ENCODE data around the gene ZFR2. TPM values are rescaled to one million over a fixed set of nuclear protein-coding genes. Genes with fewer than 3 reads are reported as not detected.
"Not testable (repeated sequence)": the region's sequence is repeated elsewhere in the genome, so short reads cannot be mapped to it uniquely, and the experiment has no call there.

ZFR2 gene
- polyA plus RNA-seq, 2 of the 4 experiments (the other 2 are of a cell fraction): 0.14 to 0.30 TPM

DNA sequence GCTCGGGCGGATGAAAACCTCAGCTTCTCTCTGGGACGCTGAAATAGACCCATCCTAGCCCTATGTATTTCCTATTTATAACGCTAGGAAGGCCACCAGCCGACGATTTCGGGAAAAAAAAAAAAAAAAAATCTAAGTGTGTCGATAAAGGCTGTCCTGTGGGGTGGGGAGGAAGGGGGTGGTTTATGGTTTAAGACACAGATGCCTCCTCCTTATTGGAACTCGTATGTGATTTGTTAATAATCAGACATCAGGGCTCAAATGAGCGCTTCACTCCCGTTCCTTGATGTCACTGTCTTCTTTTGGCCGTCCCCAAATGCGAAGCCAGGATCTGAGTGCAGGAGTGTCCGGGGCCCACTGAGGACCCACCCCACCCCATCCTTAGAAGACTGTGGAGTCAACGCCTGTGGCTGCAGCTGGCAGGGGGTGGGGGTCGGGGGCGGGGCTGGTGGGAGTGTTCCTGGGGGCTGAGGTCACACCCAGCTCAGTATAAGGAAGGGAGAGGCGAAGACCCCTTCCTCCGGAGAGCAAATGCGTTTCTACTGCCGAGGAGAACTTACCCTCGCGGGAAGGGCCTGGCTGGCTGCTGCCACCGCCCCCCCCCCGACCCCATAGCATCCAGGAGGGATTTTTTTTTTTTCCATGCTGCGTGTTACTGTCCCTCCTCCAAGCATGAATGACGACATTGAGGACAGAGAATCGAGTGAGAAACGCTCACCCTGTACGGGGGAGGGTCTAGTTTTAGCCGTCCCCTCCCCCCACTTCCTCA, 12.6 kb upstream of the ZFR2 start (continued):
- no peak for TF ChIP-seq JUNB (IDR thresholded peaks at IDR 0.05)
- TF ChIP-seq NR3C1 (IDR thresholded peaks at IDR 0.05): no peak

DNA sequence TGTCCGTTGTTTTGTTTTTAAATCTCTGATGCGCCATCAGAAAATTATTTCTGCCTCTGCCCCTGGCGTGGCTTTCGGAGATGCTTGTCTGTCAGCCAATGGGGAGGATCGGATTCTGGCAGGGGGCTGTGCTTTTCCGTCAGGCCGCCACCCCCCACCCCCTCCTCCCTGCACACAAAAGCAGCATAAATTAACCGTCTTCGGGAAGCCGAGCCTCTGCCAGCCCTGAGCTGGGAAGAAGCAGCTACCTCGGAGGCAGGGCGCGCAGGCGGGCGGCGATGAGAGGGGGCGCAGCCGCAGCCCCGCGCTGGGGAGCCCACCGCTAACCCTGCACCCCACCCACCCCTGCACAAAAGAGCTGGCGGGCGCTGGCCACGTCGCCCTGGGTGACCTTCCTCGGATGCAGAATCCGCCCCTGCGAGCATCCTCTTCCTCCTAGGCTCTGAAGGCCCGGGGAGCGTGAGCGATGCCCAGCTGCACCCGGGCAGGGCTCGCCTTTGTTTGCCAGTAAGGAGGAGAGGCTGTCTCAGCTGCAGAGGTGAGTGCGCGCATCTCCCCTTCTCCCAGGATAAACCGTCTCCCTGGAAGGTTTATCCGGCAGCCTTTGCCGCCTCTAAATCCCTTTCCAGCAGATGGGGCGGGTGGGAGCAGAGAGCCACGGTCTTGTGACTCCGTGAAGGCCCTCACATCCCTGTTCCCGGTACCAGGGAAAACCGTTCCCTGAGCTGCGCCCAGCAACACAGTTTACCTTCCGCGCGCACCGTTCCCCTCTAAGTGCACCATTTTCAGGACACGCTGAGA, 11.8 kb upstream of the ZFR2 start, which contains the start of gene ATCAY:
Gene ATCAY, plus strand, starts transcription at position 215 of the 801 bp plus-strand sequence. CDS start 5,083 bp downstream, outside the sequence.
- POLR2A ChIA-PET: no interaction called here
- Histone ChIP-seq H3K4me1 (no peaks in the 10 kb centered on the region), H3K9me3 (no peaks in the 10 kb centered on the region), H3K4me3 (no peak within 1 kb of the TSS; the same call in 2 of the 3 replicates), H3K27ac (no peak within 1 kb of the TSS), H3K4me2 (peak within 1 kb of the TSS; percentile 49)
- FAIRE-seq: no peak
- no peak for DNase-seq (ENCODE audit: low read depth in 1 of 2, low spot score in 1 of 2)
- WGBS (ENCODE audit: missing lambda C conversion rate): 26% methylated on average over 12 of the region's 49 CpGs
- CTCF ChIA-PET: interaction anchor here (0.8 to 1.0 kb wide), 2 partner anchors 13 to 59 kb away, joined by 3 read pairs; no protein-coding TSS in a partner anchor
- TF ChIP-seq HOXB13 (CRISPR knock-in tag; IDR thresholded peaks at IDR 0.05; ENCODE audit: low read depth) (no peak), TP53 (CRISPR knock-in tag; IDR thresholded peaks at IDR 0.05) (no peak), GATA3 (IDR thresholded peaks at IDR 0.05; ENCODE audit: borderline replicate concordance) (no peak), CEBPB (IDR thresholded peaks at IDR 0.05) (no peak), SMC3 (IDR thresholded peaks at IDR 0.05) (no peak), NFE2L2 (conservative IDR thresholded peaks at IDR 0.05; ENCODE audit: low read length) (no peak), POLR2A (IDR thresholded peaks at IDR 0.05; ENCODE audit: low read length) (no peak), FOSL2 (IDR thresholded peaks at IDR 0.05) (no peak), FOSL2 (CRISPR knock-in tag; IDR thresholded peaks at IDR 0.05) (no peak), HEYL (CRISPR knock-in tag; IDR thresholded peaks at IDR 0.05) (no peak), CHD4 (IDR thresholded peaks at IDR 0.05; ENCODE audit: borderline replicate concordance) (no peak), RAD21 (conservative IDR thresholded peaks at IDR 0.05 in 1 of 2, IDR thresholded peaks at IDR 0.05 in 1 of 2) (no peak), CHD2 (IDR thresholded peaks at IDR 0.05; ENCODE audit: low read length, partially characterized antibody) (no peak), HOXB5 (CRISPR knock-in tag; IDR thresholded peaks at IDR 0.05) (no peak)
- TF ChIP-seq, protein P1, sequence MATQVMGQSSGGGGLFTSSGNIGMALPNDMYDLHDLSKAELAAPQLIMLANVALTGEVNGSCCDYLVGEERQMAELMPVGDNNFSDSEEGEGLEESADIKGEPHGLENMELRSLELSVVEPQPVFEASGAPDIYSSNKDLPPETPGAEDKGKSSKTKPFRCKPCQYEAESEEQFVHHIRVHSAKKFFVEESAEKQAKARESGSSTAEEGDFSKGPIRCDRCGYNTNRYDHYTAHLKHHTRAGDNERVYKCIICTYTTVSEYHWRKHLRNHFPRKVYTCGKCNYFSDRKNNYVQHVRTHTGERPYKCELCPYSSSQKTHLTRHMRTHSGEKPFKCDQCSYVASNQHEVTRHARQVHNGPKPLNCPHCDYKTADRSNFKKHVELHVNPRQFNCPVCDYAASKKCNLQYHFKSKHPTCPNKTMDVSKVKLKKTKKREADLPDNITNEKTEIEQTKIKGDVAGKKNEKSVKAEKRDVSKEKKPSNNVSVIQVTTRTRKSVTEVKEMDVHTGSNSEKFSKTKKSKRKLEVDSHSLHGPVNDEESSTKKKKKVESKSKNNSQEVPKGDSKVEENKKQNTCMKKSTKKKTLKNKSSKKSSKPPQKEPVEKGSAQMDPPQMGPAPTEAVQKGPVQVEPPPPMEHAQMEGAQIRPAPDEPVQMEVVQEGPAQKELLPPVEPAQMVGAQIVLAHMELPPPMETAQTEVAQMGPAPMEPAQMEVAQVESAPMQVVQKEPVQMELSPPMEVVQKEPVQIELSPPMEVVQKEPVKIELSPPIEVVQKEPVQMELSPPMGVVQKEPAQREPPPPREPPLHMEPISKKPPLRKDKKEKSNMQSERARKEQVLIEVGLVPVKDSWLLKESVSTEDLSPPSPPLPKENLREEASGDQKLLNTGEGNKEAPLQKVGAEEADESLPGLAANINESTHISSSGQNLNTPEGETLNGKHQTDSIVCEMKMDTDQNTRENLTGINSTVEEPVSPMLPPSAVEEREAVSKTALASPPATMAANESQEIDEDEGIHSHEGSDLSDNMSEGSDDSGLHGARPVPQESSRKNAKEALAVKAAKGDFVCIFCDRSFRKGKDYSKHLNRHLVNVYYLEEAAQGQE (IDR thresholded peaks at IDR 0.05): no peak
- TF ChIP-seq, protein P2, sequence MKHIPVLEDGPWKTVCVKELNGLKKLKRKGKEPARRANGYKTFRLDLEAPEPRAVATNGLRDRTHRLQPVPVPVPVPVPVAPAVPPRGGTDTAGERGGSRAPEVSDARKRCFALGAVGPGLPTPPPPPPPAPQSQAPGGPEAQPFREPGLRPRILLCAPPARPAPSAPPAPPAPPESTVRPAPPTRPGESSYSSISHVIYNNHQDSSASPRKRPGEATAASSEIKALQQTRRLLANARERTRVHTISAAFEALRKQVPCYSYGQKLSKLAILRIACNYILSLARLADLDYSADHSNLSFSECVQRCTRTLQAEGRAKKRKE (CRISPR knock-in tag; IDR thresholded peaks at IDR 0.05; ENCODE audit: low read depth): no peak
- ATAC-seq: peak in 1 of 2 experiments; percentile 61; a peak in 3 of 6 replicates

DNA sequence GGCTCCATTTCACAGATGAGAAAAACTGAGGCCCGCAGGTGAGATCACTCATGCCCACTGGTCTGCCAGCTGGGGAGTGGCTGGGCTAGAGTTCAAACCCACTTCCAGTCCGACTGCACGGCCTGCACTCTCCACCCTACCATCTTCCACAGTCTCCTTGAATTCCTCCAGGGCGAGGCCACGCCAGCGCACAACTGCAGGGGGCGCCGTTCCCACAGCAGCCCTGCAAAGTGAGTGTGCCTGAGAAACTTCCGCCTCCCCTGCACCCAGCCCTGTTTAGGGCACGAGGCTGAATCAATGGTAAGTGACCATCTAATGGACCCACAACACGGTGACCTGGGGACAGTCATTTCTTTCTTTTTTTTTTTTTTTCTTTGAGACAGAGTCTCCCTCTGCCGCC, 10.8 kb upstream of the ZFR2 start:
- ChIA-PET CTCF (interaction anchor here (1.4 kb wide), 1 partner anchor 27 kb away, joined by 3 read pairs; no protein-coding TSS in a partner anchor), POLR2A (no interaction called here)
- no peak overlapping the region for H3K27ac ChIP-seq
- H3K4me3 ChIP-seq: no peak overlapping the region
- 20% methylated on average over 12 of the region's 12 CpGs for WGBS (ENCODE audit: missing lambda C conversion rate)
- DNase-seq (ENCODE audit: low read depth in 1 of 2, low spot score in 1 of 2) (peak in 1 of 2 experiments; percentile 34), FAIRE-seq (no peak), ATAC-seq (no peak)
- no peak overlapping the region for H3K4me2 ChIP-seq
- TF ChIP-seq, protein P3, sequence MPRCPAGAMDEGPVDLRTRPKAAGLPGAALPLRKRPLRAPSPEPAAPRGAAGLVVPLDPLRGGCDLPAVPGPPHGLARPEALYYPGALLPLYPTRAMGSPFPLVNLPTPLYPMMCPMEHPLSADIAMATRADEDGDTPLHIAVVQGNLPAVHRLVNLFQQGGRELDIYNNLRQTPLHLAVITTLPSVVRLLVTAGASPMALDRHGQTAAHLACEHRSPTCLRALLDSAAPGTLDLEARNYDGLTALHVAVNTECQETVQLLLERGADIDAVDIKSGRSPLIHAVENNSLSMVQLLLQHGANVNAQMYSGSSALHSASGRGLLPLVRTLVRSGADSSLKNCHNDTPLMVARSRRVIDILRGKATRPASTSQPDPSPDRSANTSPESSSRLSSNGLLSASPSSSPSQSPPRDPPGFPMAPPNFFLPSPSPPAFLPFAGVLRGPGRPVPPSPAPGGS (IDR thresholded peaks at IDR 0.05): no peak
- TF ChIP-seq, protein P4, sequence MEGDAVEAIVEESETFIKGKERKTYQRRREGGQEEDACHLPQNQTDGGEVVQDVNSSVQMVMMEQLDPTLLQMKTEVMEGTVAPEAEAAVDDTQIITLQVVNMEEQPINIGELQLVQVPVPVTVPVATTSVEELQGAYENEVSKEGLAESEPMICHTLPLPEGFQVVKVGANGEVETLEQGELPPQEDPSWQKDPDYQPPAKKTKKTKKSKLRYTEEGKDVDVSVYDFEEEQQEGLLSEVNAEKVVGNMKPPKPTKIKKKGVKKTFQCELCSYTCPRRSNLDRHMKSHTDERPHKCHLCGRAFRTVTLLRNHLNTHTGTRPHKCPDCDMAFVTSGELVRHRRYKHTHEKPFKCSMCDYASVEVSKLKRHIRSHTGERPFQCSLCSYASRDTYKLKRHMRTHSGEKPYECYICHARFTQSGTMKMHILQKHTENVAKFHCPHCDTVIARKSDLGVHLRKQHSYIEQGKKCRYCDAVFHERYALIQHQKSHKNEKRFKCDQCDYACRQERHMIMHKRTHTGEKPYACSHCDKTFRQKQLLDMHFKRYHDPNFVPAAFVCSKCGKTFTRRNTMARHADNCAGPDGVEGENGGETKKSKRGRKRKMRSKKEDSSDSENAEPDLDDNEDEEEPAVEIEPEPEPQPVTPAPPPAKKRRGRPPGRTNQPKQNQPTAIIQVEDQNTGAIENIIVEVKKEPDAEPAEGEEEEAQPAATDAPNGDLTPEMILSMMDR (IDR thresholded peaks at IDR 0.05): peak; percentile 15; the same call in 1 of the 3 replicates
- no peaks in the 10 kb centered on the region for H3K9me3 ChIP-seq
- H3K4me1 ChIP-seq: no peaks in the 10 kb centered on the region

DNA sequence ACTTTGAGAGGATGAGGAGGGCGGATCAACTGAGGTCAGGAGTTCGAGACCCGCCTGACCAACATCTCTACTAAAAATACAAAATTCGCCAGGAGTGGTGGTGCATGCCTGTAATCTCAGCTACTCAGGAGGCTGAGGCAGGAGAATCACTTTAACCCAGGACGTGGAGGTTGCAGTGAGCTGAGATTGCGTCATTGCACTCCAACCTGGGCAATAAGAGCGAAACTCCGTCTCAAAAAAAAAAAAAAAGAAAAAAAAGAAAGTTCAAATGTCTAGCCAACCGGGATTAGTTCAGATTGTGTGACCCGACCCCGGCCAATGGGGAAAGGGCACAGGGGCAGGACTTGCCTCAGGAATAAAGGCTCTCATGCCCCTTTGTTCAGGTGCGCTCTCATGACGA, 5.9 kb upstream of the ZFR2 start:
- H3K4me3 ChIP-seq; H3K9me3 ChIP-seq; FAIRE-seq; ATAC-seq; DNase-seq (ENCODE audit: low read depth in 1 of 2, low spot score in 1 of 2); H3K27ac ChIP-seq; H3K4me1 ChIP-seq: not testable (repeated sequence)
- POLR2A ChIA-PET: interaction anchor here (0.6 kb wide), 1 partner anchor 11 kb away, joined by 4 read pairs; no protein-coding TSS in a partner anchor
- 12% methylated on average over 13 of the region's 13 CpGs for WGBS (ENCODE audit: missing lambda C conversion rate)
- H3K4me2 ChIP-seq: 0 out of 3 replicates have a peak overlapping the region, but pooled peaks have one; percentile 21
- CTCF ChIA-PET: interaction anchor here (0.7 kb wide), 1 partner anchor 20 kb away, joined by 3 read pairs; no protein-coding TSS in a partner anchor
